Upper lobe of left lung (tissue), 6 donors: Measurements from ENCODE around the gene DNASE1L2. TPM values are rescaled to one million over a fixed set of nuclear protein-coding genes. Genes with fewer than 3 reads are reported as not detected.

ENCODE experiments used
- ATAC-seq, 2 donors: fragments of 200-7000 bp; cut with Tn5 transposase; one replicate each; pipeline ENCODE4 v1.9.1; 2022; ENCODE audit warnings: mild to moderate bottlenecking in 2 of 2, moderate library complexity in 2 of 2; ENCODE audit not compliant: low FRiP score in 2 of 2
- DNase-seq, 2 donors: peaks; one replicate each; pipeline ENCODE4 v3.0.0-alpha.2; 2019 to 2020
- H3K27ac ChIP-seq, 4 donors: fragments of 200-600 bp; sonication (generic); one replicate each; pipeline ENCODE4 v1.5.1; 2016 to 2019
- H3K27me3 ChIP-seq, 4 donors: fragments of 200-600 bp; sonication (generic); one replicate each; pipeline ENCODE4 v1.5.1; 2017 to 2019
- H3K36me3 ChIP-seq, 4 donors: fragments of 200-600 bp; sonication (generic); one replicate each; pipeline ENCODE4 v1.5.1; 2016 to 2019
- H3K4me1 ChIP-seq, 4 donors: fragments of 200-600 bp; sonication (generic); one replicate each; pipeline ENCODE4 v1.5.1; 2018 to 2019
- H3K4me3 ChIP-seq, 4 donors: fragments of 200-600 bp; sonication (generic); one replicate each; pipeline ENCODE4 v1.5.1; 2017 to 2019; ENCODE audit warnings: mild to moderate bottlenecking in 2 of 4, moderate library complexity in 1 of 4
- H3K9me3 ChIP-seq, 4 donors: fragments of 200-600 bp; sonication (generic); one replicate each; pipeline ENCODE4 v1.5.1; 2018 to 2019
- CTCF ChIP-seq, 6 experiments: fragments of 450-650 bp in 4 of 6; fragments of 200-600 bp in 2 of 6; sonication (generic) in 2 of 6; IDR thresholded peaks; one replicate each; pipeline ENCODE4 v1.5.1; 2016 to 2019; ENCODE audit warnings: antibody characterized with exemption in 6 of 6
- EP300 ChIP-seq, 4 donors: sonication (generic); formaldehyde crosslinking; IDR thresholded peaks; one replicate each; pipeline ENCODE4 v1.5.1; 2017; ENCODE audit warnings: antibody characterized with exemption in 4 of 4, control low read depth in 2 of 4
- POLR2A ChIP-seq, 4 donors: fragments of 450-650 bp; IDR thresholded peaks; one replicate each; pipeline ENCODE4 v1.5.1; 2016 to 2017; ENCODE audit warnings: antibody characterized with exemption in 4 of 4, mild to moderate bottlenecking in 2 of 4
- POLR2AphosphoS5 ChIP-seq, 2 donors: sonication (generic); formaldehyde crosslinking; IDR thresholded peaks; one replicate each; pipeline ENCODE4 v1.5.1; 2017; ENCODE audit warnings: antibody characterized with exemption in 2 of 2
- WGBS, 2 donors: methylation state at CpG; one replicate each; pipeline ENCODE4 v1.1.5; 2017 to 2018; 5-methylcytosine and 5-hydroxymethylcytosine counted together
- total RNA-seq, 6 donors: library from RNA; depleted of rRNA in 4 of 6; stranded (reverse); fragments of >200 nt in 4 of 6; gene quantifications; one replicate each; pipeline versions ENCODE4 v1.1.0 to v1.2.1, GENCODE V29; 2016 to 2021
- donor health status: DM: no; HTN: no; CAD: no; lungs with moderate emphysema.
- donor health status: DM: no; HTN: yes; CAD: no; lungs with severe emphysema.

The DNASE1L2 gene
- total RNA-seq, 6 donors from 2014 or later, result 0.79 to 2.1 (median 1.5) TPM; not detected in 2

GRCh38 chr16:2278272-2278608, 42.0 kb downstream of the DNASE1L2 start:
- Histone ChIP-seq H3K27ac (no peak overlapping the region), H3K4me3 (no peak overlapping the region), H3K9me3 (no peaks in the 10 kb centered on the region), H3K36me3 (peaks cover 16 to 66% (median 60%) of the 10 kb centered on the region in 4 donors), H3K27me3 (no peaks in the 10 kb centered on the region), H3K4me1 (no peaks in the 10 kb centered on the region)
- ATAC-seq (no peak), DNase-seq (no peak)
- WGBS, 2 donors, result 94% methylated on average over 14 of the region's 14 CpGs; no CpG with 5 or more reads in 1 of the 2 donors
- TF ChIP-seq CTCF (IDR thresholded peaks at IDR 0.05) (no peak), POLR2AphosphoS5 (IDR thresholded peaks at IDR 0.05) (no peak), POLR2A (IDR thresholded peaks at IDR 0.05) (no peak), EP300 (IDR thresholded peaks at IDR 0.05) (no peak)

GRCh38 chr16:2278956-2279800, 42.9 kb downstream of the DNASE1L2 start:
- Histone ChIP-seq H3K27ac (no peak overlapping the region), H3K4me1 (no peaks in the 10 kb centered on the region), H3K27me3 (no peaks in the 10 kb centered on the region), H3K36me3 (peaks cover 16 to 75% (median 68%) of the 10 kb centered on the region in 4 donors), H3K9me3 (no peaks in the 10 kb centered on the region), H3K4me3 (no peak overlapping the region)
- DNase-seq, result no peak
- 80 to 88% methylated on average over 6 to 26 of the region's 26 CpGs for WGBS, 2 donors
- ATAC-seq, result no peak
- TF ChIP-seq CTCF (IDR thresholded peaks at IDR 0.05) (no peak), POLR2AphosphoS5 (IDR thresholded peaks at IDR 0.05) (no peak), EP300 (IDR thresholded peaks at IDR 0.05) (no peak), POLR2A (IDR thresholded peaks at IDR 0.05) (no peak)

GRCh38 chr16:2280461-2280860, 44.2 kb downstream of the DNASE1L2 start:
- Histone ChIP-seq H3K27ac (no peak overlapping the region), H3K4me1 (no peaks in the 10 kb centered on the region), H3K36me3 (peaks cover 21 to 88% (median 79%) of the 10 kb centered on the region in 4 donors), H3K27me3 (no peaks in the 10 kb centered on the region), H3K4me3 (no peak overlapping the region), H3K9me3 (no peaks in the 10 kb centered on the region)
- no peak for TF ChIP-seq EP300 (IDR thresholded peaks at IDR 0.05)
- no peak for TF ChIP-seq POLR2A (IDR thresholded peaks at IDR 0.05)
- TF ChIP-seq POLR2AphosphoS5 (IDR thresholded peaks at IDR 0.05), result no peak
- TF ChIP-seq CTCF (IDR thresholded peaks at IDR 0.05), result no peak
- DNase-seq (no peak), ATAC-seq (no peak)
- 67 to 90% methylated on average over 1 to 7 of the region's 8 CpGs for WGBS, 2 donors

GRCh38 chr16:2280981-2281542, 44.8 kb downstream of the DNASE1L2 start:
- no peak overlapping the region for H3K27ac ChIP-seq
- H3K36me3 ChIP-seq, result peaks cover 25 to 89% (median 79%) of the 10 kb centered on the region in 4 donors
- no peak for ATAC-seq
- WGBS, 2 donors, result 84 to 95% methylated on average over 15 to 24 of the region's 24 CpGs
- H3K4me1 ChIP-seq, result no peaks in the 10 kb centered on the region
- H3K9me3 ChIP-seq, result no peaks in the 10 kb centered on the region
- no peak for TF ChIP-seq POLR2A (IDR thresholded peaks at IDR 0.05)
- no peak for TF ChIP-seq POLR2AphosphoS5 (IDR thresholded peaks at IDR 0.05)
- TF ChIP-seq CTCF (IDR thresholded peaks at IDR 0.05), result no peak
- no peak for TF ChIP-seq EP300 (IDR thresholded peaks at IDR 0.05)
- DNase-seq, result no peak
- H3K4me3 ChIP-seq, result no peak overlapping the region
- H3K27me3 ChIP-seq, result no peaks in the 10 kb centered on the region
